ENCODE results near the gene SNTA1.
"Not testable (repeated sequence)": the region's sequence is repeated elsewhere in the genome, so short reads cannot be mapped to it uniquely, and the experiment has no call there.

SNTA1 gene

GRCh38 chr20:33465481-33466302 lies 22.1 kb upstream of the SNTA1 start:
- no peak for DNase-seq (ENCODE audit: low read depth in 2 of 2)

GRCh38 chr20:33464759-33465158 lies 21.2 kb upstream of the SNTA1 start:
- DNase-seq (ENCODE audit: low read depth in 2 of 2) = not testable (repeated sequence)

- no peak for DNase-seq (ENCODE audit: low read depth in 2 of 2)
These were observed 20.0 kb upstream of the SNTA1 start for GRCh38 chr20:33463332-33464101.

- no peak for DNase-seq (ENCODE audit: low read depth in 2 of 2)
These were observed 17.1 kb upstream of the SNTA1 start for GRCh38 chr20:33460711-33461110.

GRCh38 chr20:33459599-33459998 lies 16.0 kb upstream of the SNTA1 start:
- DNase-seq (ENCODE audit: low read depth in 2 of 2) = no peak

GRCh38 chr20:33456916-33457642 lies 13.5 kb upstream of the SNTA1 start:
- peak; percentile 61 to 76 for DNase-seq (ENCODE audit: low read depth in 2 of 2)

GRCh38 chr20:33450867-33451266 lies 7.3 kb upstream of the SNTA1 start:
- no peak for DNase-seq (ENCODE audit: low read depth in 2 of 2)

- DNase-seq (ENCODE audit: low read depth in 2 of 2) = no peak
These were observed 2.5 kb upstream of the SNTA1 start for GRCh38 chr20:33445881-33446625.

GRCh38 chr20:33444797-33445560 lies 1.4 kb upstream of the SNTA1 start:
- DNase-seq (ENCODE audit: low read depth in 2 of 2) = no peak

GRCh38 chr20:33443006-33443511 lies 504 bp downstream of the SNTA1 start:
- DNase-seq (ENCODE audit: low read depth in 2 of 2) = no peak

GRCh38 chr20:33442136-33443005 lies 1.2 kb downstream of the SNTA1 start:
- no peak for DNase-seq (ENCODE audit: low read depth in 2 of 2)

GRCh38 chr20:33441142-33441955 lies 2.2 kb downstream of the SNTA1 start:
- no peak for DNase-seq (ENCODE audit: low read depth in 2 of 2)

GRCh38 chr20:33440562-33440961 lies 3.0 kb downstream of the SNTA1 start:
- DNase-seq (ENCODE audit: low read depth in 2 of 2) = not testable (repeated sequence)

GRCh38 chr20:33438481-33438880 lies 5.1 kb downstream of the SNTA1 start:
- no peak for DNase-seq (ENCODE audit: low read depth in 2 of 2)

GRCh38 chr20:33437141-33437911 lies 6.2 kb downstream of the SNTA1 start:
- no peak for DNase-seq (ENCODE audit: low read depth in 2 of 2)

- no peak for DNase-seq (ENCODE audit: low read depth in 2 of 2)
These were observed 9.1 kb downstream of the SNTA1 start for GRCh38 chr20:33434434-33434833.

- no peak for DNase-seq (ENCODE audit: low read depth in 2 of 2)
These were observed 9.9 kb downstream of the SNTA1 start for GRCh38 chr20:33433465-33434234.
